ENCODE measurements around the gene AFF2.

Gene AFF2

GRCh38 chrX:148522006-148522405, 21.6 kb downstream of the AFF2 start:
- H3K36me3 ChIP-seq (replicated peaks in 1 of 2; ENCODE audit: control insufficient read depth in 2 of 2, insufficient read depth in 2 of 2, low read length in 2 of 2), result no peaks in the 10 kb centered on the region
- H4K8ac ChIP-seq (ENCODE audit: low read depth, low read length), result no peak overlapping the region
- no peak overlapping the region for H2AK5ac ChIP-seq (ENCODE audit: low read depth, low read length)
- no peak overlapping the region for H4K91ac ChIP-seq (ENCODE audit: low read depth, low read length, poor library complexity)
- H3K27ac ChIP-seq (replicated peaks; ENCODE audit: low read length), result no peak overlapping the region
- no peak overlapping the region for H3K4me3 ChIP-seq (ENCODE audit: low read length in 2 of 2)
- no peak overlapping the region for H2BK15ac ChIP-seq (ENCODE audit: low read length)
- H3K9me3 ChIP-seq (replicated peaks in 1 of 2; ENCODE audit: control insufficient read depth in 2 of 2, insufficient read depth in 1 of 2, low read depth in 1 of 2, low read length in 2 of 2), result no peaks in the 10 kb centered on the region
- H3K14ac ChIP-seq (ENCODE audit: low read length), result no peak overlapping the region
- no peak overlapping the region for H3K4ac ChIP-seq (ENCODE audit: low read length)
- H3K79me1 ChIP-seq (ENCODE audit: low read depth, low read length), result no peaks in the 10 kb centered on the region
- H3K27me3 ChIP-seq (ENCODE audit: control insufficient read depth in 3 of 3, insufficient read depth in 3 of 3, low read depth in 1 of 3, low read length in 3 of 3), result peaks cover 0 to 4% (median 0%) of the 10 kb centered on the region in 3 experiments
- no peak overlapping the region for H3K4me2 ChIP-seq (ENCODE audit: insufficient read depth, low read length, poor library complexity, severe bottlenecking)
- no peak for DNase-seq (ENCODE audit: low spot score)
- WGBS, 2 donors (ENCODE audit: extremely low coverage in 2 of 2, insufficient read length in 2 of 2, insufficient replicate concordance in 1 of 2), result no CpG with 5 or more reads among the region's 5 CpGs
- H2BK120ac ChIP-seq (ENCODE audit: low read depth, low read length), result no peak overlapping the region
- H2BK12ac ChIP-seq (ENCODE audit: low read length), result no peak overlapping the region
- H3K18ac ChIP-seq (ENCODE audit: low read length), result no peak overlapping the region
- no peaks in the 10 kb centered on the region for H3K4me1 ChIP-seq (ENCODE audit: control insufficient read depth in 2 of 2, insufficient read depth in 1 of 2, low read depth in 1 of 2, low read length in 2 of 2)
- H3K23ac ChIP-seq (ENCODE audit: low read depth, low read length, poor library complexity), result no peak overlapping the region
- H2AFZ ChIP-seq (ENCODE audit: low read length), result no peak overlapping the region
- no peak overlapping the region for H3K9ac ChIP-seq (ENCODE audit: low read depth, low read length, poor library complexity)
- H2BK5ac ChIP-seq (ENCODE audit: low read length), result no peak overlapping the region

GRCh38 chrX:148523303-148524080, 23.1 kb downstream of the AFF2 start:
- Histone ChIP-seq H3K79me1 (ENCODE audit: low read depth, low read length) (no peaks in the 10 kb centered on the region), H3K23ac (ENCODE audit: low read depth, low read length, poor library complexity) (no peak overlapping the region), H2BK120ac (ENCODE audit: low read depth, low read length) (no peak overlapping the region), H3K27me3 (ENCODE audit: control insufficient read depth in 3 of 3, insufficient read depth in 3 of 3, low read depth in 1 of 3, low read length in 3 of 3) (peaks cover 0 to 4% (median 0%) of the 10 kb centered on the region in 3 experiments), H3K27ac (replicated peaks; ENCODE audit: low read length) (no peak overlapping the region), H3K4me1 (ENCODE audit: control insufficient read depth in 2 of 2, insufficient read depth in 1 of 2, low read depth in 1 of 2, low read length in 2 of 2) (no peaks in the 10 kb centered on the region), H3K18ac (ENCODE audit: low read length) (no peak overlapping the region), H4K8ac (ENCODE audit: low read depth, low read length) (no peak overlapping the region), H4K91ac (ENCODE audit: low read depth, low read length, poor library complexity) (no peak overlapping the region), H3K36me3 (replicated peaks in 1 of 2; ENCODE audit: control insufficient read depth in 2 of 2, insufficient read depth in 2 of 2, low read length in 2 of 2) (no peaks in the 10 kb centered on the region), H2BK12ac (ENCODE audit: low read length) (no peak overlapping the region), H3K4ac (ENCODE audit: low read length) (no peak overlapping the region), H3K9ac (ENCODE audit: low read depth, low read length, poor library complexity) (no peak overlapping the region), H3K9me3 (replicated peaks in 1 of 2; ENCODE audit: control insufficient read depth in 2 of 2, insufficient read depth in 1 of 2, low read depth in 1 of 2, low read length in 2 of 2) (no peaks in the 10 kb centered on the region), H2BK5ac (ENCODE audit: low read length) (no peak overlapping the region), H3K14ac (ENCODE audit: low read length) (no peak overlapping the region), H2BK15ac (ENCODE audit: low read length) (no peak overlapping the region), H2AK5ac (ENCODE audit: low read depth, low read length) (no peak overlapping the region), H3K4me3 (ENCODE audit: low read length in 2 of 2) (no peak overlapping the region), H2AFZ (ENCODE audit: low read length) (no peak overlapping the region), H3K4me2 (ENCODE audit: insufficient read depth, low read length, poor library complexity, severe bottlenecking) (no peak overlapping the region)
- no peak for DNase-seq (ENCODE audit: low spot score)
- WGBS, 2 donors (ENCODE audit: extremely low coverage in 2 of 2, insufficient read length in 2 of 2, insufficient replicate concordance in 1 of 2), result no CpG with 5 or more reads among the region's 6 CpGs

- H3K4me2 ChIP-seq (ENCODE audit: insufficient read depth, low read length, poor library complexity, severe bottlenecking), result no peak overlapping the region
- H2BK15ac ChIP-seq (ENCODE audit: low read length), result no peak overlapping the region
- no peak overlapping the region for H2BK120ac ChIP-seq (ENCODE audit: low read depth, low read length)
- H3K4ac ChIP-seq (ENCODE audit: low read length), result no peak overlapping the region
- H4K91ac ChIP-seq (ENCODE audit: low read depth, low read length, poor library complexity), result no peak overlapping the region
- H3K79me1 ChIP-seq (ENCODE audit: low read depth, low read length), result no peaks in the 10 kb centered on the region
- H2BK5ac ChIP-seq (ENCODE audit: low read length), result no peak overlapping the region
- H4K8ac ChIP-seq (ENCODE audit: low read depth, low read length), result no peak overlapping the region
- H3K27me3 ChIP-seq (ENCODE audit: control insufficient read depth in 3 of 3, insufficient read depth in 3 of 3, low read depth in 1 of 3, low read length in 3 of 3), result no peaks in the 10 kb centered on the region
- H3K9ac ChIP-seq (ENCODE audit: low read depth, low read length, poor library complexity), result no peak overlapping the region
- no CpG with 5 or more reads among the region's 2 CpGs for WGBS, 2 donors (ENCODE audit: extremely low coverage in 2 of 2, insufficient read length in 2 of 2, insufficient replicate concordance in 1 of 2)
- no peak overlapping the region for H3K4me3 ChIP-seq (ENCODE audit: low read length in 2 of 2)
- no peak overlapping the region for H2AK5ac ChIP-seq (ENCODE audit: low read depth, low read length)
- H3K14ac ChIP-seq (ENCODE audit: low read length), result no peak overlapping the region
- no peaks in the 10 kb centered on the region for H3K4me1 ChIP-seq (ENCODE audit: control insufficient read depth in 2 of 2, insufficient read depth in 1 of 2, low read depth in 1 of 2, low read length in 2 of 2)
- H2BK12ac ChIP-seq (ENCODE audit: low read length), result no peak overlapping the region
- no peaks in the 10 kb centered on the region for H3K9me3 ChIP-seq (replicated peaks in 1 of 2; ENCODE audit: control insufficient read depth in 2 of 2, insufficient read depth in 1 of 2, low read depth in 1 of 2, low read length in 2 of 2)
- no peak overlapping the region for H2AFZ ChIP-seq (ENCODE audit: low read length)
- no peak overlapping the region for H3K23ac ChIP-seq (ENCODE audit: low read depth, low read length, poor library complexity)
- no peak for DNase-seq (ENCODE audit: low spot score)
- no peak overlapping the region for H3K18ac ChIP-seq (ENCODE audit: low read length)
- H3K27ac ChIP-seq (replicated peaks; ENCODE audit: low read length), result no peak overlapping the region
- no peaks in the 10 kb centered on the region for H3K36me3 ChIP-seq (replicated peaks in 1 of 2; ENCODE audit: control insufficient read depth in 2 of 2, insufficient read depth in 2 of 2, low read length in 2 of 2)
Observed at GRCh38 chrX:148530464-148531077, 30.2 kb downstream of the AFF2 start.

- Histone ChIP-seq H3K18ac (ENCODE audit: low read length) (no peak overlapping the region), H3K23ac (ENCODE audit: low read depth, low read length, poor library complexity) (no peak overlapping the region), H3K79me1 (ENCODE audit: low read depth, low read length) (no peaks in the 10 kb centered on the region), H3K27me3 (ENCODE audit: control insufficient read depth in 3 of 3, insufficient read depth in 3 of 3, low read depth in 1 of 3, low read length in 3 of 3) (no peaks in the 10 kb centered on the region), H3K14ac (ENCODE audit: low read length) (no peak overlapping the region), H3K4me1 (ENCODE audit: control insufficient read depth in 2 of 2, insufficient read depth in 1 of 2, low read depth in 1 of 2, low read length in 2 of 2) (peaks cover 0 to 2% of the 10 kb centered on the region in 2 donors), H2BK5ac (ENCODE audit: low read length) (no peak overlapping the region), H3K36me3 (replicated peaks in 1 of 2; ENCODE audit: control insufficient read depth in 2 of 2, insufficient read depth in 2 of 2, low read length in 2 of 2) (no peaks in the 10 kb centered on the region), H3K4me2 (ENCODE audit: insufficient read depth, low read length, poor library complexity, severe bottlenecking) (no peak overlapping the region), H3K27ac (replicated peaks; ENCODE audit: low read length) (no peak overlapping the region), H2BK15ac (ENCODE audit: low read length) (no peak overlapping the region), H3K4ac (ENCODE audit: low read length) (no peak overlapping the region), H2BK12ac (ENCODE audit: low read length) (no peak overlapping the region), H2BK120ac (ENCODE audit: low read depth, low read length) (no peak overlapping the region), H4K8ac (ENCODE audit: low read depth, low read length) (no peak overlapping the region), H3K4me3 (ENCODE audit: low read length in 2 of 2) (no peak overlapping the region), H2AK5ac (ENCODE audit: low read depth, low read length) (no peak overlapping the region), H2AFZ (ENCODE audit: low read length) (no peak overlapping the region), H4K91ac (ENCODE audit: low read depth, low read length, poor library complexity) (no peak overlapping the region), H3K9me3 (replicated peaks in 1 of 2; ENCODE audit: control insufficient read depth in 2 of 2, insufficient read depth in 1 of 2, low read depth in 1 of 2, low read length in 2 of 2) (no peaks in the 10 kb centered on the region), H3K9ac (ENCODE audit: low read depth, low read length, poor library complexity) (no peak overlapping the region)
- WGBS, 2 donors (ENCODE audit: extremely low coverage in 2 of 2, insufficient read length in 2 of 2, insufficient replicate concordance in 1 of 2), result no CpG with 5 or more reads among the region's 2 CpGs
- no peak for DNase-seq (ENCODE audit: low spot score)
Observed at GRCh38 chrX:148534291-148534690, 33.9 kb downstream of the AFF2 start.

All from neuronal stem cell (in vitro differentiated cells).